ENCODE data around the gene CMBL.
A peak's percentile ranks its signal among the peaks of the same experiment; 100 is the strongest.
"Not testable (repeated sequence)": the region's sequence is repeated elsewhere in the genome, so short reads cannot be mapped to it uniquely, and the experiment has no call there.

Gene CMBL

DNA sequence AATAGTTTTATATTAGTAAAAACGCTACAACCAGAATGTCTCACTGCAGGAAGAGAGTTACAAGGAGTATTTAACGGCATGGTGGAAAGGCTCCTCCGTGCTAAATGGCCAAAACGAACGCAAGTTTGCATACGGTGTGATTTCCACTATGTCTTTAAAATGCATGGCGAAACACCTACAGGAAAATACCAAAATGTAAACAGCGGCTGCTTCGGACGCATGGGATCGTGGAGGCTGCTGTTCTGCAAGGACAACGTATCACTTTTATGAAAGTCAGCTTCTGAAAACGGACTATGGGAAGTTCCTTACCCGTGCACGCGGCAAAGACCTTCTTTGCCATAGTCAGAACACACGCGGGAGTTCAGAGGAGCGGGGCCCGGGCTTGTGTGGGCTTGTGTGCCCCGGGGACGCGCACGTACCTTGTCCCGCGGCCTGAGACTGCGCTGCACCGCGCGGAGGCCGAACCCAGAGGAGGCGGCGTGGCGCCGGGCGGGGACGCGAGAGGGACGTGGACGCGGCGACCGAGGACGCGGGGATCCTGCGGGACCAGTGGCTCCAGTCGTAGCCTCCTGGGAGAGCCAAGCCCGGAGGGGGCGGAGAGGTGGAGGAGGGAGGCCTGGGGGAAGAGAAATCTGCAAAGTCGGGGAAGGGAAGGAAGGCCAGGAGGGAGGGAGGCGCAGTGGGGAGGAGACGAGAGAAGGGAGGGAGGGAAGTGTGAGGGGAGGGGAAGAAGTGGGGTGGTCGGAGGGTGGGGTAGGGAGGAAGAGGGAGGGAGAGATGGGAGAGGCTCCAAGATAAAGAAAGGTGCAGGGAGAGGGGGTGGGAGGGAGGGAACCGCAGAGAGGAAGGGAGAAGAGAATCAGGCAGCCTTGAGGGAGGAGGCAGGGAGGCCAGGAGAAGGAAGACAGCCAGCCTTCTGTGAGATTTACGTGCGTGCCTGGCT lies at the start of gene CMBL:
CMBL (minus strand) TSS at position 697 of the 943 bp plus-strand sequence. CDS start 17,140 bp downstream, outside the sequence.
- peak; percentile 65 to 94 (median 88) for DNase-seq

- DNase-seq: peak in 2 of 3 experiments; percentile 49 to 74
Observed at GRCh38 chr5:10355071-10355889, 47.6 kb upstream of the CMBL start.

DNA sequence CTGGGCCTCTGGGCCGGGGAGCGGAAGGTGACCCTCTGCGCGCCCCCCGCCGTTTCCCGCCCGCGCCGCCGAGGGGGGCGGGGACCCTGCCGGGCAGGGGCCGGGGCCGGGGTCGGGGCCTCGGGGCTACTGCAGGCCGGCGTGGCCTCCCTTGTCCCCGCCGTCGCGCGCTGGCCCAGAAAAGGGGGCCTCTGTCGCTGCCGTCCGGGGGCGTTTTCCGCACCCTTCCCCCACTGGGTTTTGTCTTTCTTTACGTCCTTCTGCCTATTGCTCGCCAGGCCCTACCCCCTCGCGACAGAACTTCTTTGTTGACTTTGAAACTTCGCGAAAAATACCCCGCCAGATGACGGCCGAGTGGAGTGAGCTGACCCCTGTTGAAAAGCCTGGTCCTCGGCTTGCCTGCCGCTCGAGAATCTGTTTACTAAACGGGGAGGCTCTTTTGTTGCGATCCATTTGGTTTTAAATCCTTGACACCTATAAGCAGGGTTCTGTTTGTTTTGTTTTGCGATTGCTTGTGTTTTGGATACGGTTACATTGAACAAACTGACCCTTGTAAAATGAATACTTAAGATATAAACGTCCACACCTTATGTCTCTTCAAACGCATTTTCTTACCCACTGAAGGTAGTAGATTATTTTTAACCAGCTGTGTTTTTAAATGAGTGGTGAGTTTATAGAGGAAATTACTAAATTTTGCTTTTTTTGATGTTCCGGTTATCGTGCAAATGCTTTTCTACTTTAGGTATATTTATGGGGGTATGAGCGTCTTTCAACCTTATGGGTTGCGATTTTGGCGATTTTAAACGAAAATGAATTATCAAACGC lies 46.6 kb upstream of the CMBL start:
- peak in 2 of 3 experiments; percentile 48 to 88 for DNase-seq

- DNase-seq: peak; percentile 98 to 99 (median 99)
Observed at GRCh38 chr5:10353241-10354047, 45.7 kb upstream of the CMBL start, which contains the start of gene MARCHF6. Gene MARCHF6, plus strand, starts transcription at chr5:10353695. Its CDS starts 204 bp downstream, at chr5:10353899.

DNA sequence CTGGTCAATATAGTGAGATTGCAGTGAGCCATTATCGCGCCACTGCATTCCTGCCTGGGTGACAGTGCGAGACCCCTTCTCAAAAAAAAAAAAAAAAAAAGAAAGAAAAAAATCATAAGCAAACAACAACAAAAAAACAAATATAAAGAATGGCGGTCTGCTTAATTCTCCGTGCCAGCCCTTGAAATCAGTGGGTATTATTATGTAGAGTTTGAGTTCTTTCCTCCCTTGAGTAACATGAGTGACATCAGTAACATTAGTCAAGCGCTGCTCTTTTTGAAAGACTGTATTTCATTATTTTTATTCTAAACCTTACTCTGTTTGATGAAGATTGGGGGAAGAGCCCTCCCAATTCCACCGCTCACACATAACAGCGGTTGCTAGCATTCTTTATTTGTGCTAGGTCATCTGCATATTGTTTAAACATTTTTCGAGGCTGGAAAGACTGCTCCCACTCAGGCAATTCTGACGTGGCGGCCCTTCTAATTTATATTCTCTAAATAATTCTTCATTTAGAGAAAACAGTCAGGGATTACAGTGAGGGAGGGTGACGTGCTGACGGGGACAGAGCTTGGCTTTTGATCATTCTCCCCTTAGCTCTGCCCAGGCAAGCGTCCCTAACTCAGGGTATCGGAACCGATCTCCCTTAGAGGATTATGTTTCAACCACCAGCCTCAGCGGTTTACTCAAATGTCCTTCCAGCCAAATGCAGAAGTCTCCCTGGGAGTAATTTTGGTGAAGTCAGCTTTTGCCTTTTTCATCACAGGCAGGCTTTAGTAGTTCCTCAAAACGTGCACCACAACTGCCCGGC lies 44.9 kb upstream of the CMBL start:
- peak in 1 of 3 experiments; percentile 95 for DNase-seq

DNA sequence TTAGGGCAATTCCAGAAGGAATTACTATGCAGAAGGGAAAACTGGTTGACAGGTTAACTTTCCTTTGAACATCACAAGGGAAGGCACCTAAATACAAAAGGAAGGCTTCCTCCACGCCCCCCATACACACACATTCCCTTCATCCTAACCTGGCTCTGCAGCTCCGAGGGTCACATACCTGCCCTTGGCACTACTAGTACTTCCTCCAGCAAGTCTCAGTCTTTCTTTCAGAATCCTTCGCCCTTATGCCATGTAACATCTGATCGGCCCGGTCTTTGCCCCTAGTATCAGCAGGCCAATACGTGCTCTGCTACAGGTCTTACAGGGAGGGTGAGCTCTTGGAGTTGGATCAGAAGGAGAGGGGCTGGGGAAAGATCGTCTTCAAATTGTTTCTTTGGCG lies 44.2 kb upstream of the CMBL start:
- DNase-seq: peak in 2 of 3 experiments; percentile 35 to 68

GRCh38 chr5:10351199-10351905 lies 43.6 kb upstream of the CMBL start:
- peak in 1 of 3 experiments; percentile 51 for DNase-seq

GRCh38 chr5:10348258-10348657 lies 40.6 kb upstream of the CMBL start:
- no peak for DNase-seq

DNA sequence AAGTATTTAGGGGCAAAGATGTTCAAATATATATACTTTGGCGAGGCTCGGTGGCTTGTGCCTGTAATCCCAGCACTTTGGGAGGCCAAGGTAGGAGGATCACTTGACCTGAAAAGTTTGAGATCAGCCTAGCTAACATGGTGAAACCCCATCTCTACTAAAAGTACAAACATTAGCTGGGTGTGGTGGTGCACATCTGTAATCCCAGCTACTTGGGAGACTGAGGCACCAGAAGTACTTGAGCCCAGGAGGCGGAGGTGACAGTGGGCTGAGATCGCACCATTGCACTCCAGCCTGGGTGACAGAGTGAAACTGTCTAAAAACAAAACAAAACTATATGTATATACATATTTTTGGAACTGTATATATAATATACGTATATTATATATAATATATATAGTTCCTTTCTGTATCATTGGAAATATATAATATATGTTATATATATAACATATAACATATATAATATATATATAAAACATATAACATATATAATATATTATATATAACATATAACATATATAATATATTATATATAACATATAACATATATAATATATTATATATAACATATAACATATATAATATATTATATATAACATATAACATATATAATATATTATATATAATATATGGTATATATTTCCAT lies 36.9 kb upstream of the CMBL start:
- DNase-seq: not testable (repeated sequence)

DNA sequence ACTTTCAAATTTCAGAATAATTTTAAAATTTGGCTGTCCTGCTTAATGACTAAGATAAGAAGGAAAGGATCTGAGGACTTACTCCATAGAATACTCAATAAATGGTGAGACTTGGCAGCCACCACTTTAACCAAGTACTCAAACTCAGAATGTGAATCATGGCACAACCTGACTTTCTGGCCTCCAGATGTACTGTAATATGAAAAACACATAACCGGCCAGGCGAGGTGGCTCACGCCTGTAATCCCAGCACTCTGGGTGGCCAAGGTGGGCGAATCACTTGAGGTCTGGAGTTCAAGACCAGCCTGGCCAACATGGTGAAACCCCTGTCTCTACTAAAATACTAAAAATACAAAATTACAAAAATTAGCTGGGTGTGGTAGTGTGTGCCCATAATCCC lies 35.8 kb upstream of the CMBL start:
- no peak for DNase-seq

DNA sequence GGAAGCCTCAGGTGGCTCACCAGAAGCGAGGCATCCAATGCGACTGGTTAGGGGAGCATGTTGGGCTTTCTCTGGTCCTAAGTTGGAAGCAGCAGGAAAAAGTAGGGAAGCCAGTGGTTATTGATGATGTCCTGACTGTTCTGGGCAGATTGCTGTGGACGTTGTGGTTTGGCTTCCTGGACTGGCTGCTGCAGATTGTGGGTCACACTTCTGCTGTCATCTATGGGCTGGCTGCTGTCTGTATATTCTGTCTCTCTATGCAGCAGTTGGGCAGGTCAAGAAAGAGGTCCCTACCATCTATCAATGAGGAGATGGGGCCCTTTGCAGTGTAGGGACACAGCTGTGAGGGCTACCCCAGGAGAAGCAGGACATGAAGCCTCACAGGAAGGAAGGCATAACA lies 32.3 kb upstream of the CMBL start:
- DNase-seq: no peak

GRCh38 chr5:10339058-10339811 lies 31.5 kb upstream of the CMBL start:
- DNase-seq: peak in 2 of 3 experiments; percentile 97 to 100

DNA sequence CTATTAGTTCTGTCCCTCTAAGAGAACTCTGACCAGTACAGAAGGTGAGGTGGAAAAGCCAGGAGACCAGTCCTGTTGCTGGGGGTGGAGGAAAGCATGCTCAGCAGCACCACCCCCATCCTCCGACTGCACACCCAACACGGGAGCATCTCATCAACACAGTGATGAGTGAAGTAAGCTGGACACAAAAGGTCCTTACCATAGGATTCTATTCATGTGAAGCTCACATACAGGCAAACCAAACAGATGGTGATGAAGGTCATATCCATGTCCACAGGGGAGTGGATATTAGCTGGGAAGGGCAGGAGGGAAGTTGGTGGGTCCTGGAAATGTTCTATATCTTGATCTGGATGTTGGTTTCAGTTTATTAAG lies 31.0 kb upstream of the CMBL start:
- DNase-seq: peak in 1 of 3 experiments; percentile 98

DNA sequence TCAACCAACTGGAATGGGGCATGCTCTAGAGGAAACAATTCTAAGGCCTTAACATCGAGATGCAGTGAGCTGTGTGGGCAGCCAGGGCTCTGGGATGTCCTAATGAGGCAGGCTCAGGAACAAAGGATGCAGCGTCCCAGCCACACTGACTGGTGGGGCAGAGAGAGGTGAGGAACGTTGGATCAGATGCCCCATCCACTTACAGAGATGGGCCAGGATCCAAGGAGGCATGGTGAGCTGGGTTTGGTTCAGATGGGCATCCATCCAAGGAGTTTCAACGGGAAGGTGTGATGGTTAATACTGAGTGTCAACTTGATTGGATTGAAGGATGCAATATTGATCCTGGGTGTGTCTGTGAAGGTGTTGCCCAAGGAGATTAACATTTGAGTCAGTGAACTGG lies 30.3 kb upstream of the CMBL start:
- peak in 1 of 3 experiments; percentile 58 for DNase-seq

GRCh38 chr5:10337107-10337506 lies 29.4 kb upstream of the CMBL start:
- DNase-seq: no peak

DNA sequence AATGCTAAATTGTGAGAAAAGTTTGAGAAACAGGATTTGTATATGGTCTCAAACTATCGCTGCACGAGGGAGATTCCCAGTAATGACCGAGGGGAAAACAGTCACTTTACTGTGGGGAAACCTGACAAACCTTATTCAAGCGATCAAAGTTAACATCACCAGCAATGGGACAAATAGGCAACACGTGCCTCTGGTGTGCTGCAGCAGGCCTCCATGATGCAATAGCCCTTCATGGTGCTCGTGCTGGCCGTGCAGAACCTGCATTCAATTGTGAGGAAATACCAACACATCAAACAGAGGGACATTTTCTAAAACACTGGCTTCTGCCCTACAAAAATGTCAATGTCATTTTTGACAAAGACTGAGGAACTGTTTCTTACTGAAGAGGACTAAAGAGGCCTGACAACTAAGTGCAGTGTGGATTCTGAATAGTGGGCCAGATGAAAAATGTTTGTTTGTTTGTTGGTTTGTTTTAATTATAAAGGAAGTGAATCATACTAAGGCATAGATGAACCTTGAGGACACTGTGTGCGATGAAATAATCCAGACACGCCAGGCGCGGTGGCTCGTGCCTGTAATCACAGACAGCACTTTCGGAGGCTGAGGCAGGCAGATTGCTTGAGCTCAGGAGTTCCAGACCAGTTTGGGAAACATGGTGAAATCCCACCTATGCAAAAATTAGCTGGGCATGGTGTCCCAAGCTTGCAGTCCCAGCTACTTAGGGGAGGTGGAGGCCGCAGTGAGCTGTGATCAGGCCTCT lies 28.2 kb upstream of the CMBL start:
- DNase-seq: no peak

GRCh38 chr5:10334831-10335230 lies 27.1 kb upstream of the CMBL start:
- DNase-seq: no peak

Data from NCI-H1417 (cell line).